OCI-M2 (cell line): Measurements from ENCODE around the gene HSD11B1.

ENCODE experiments used
- DNase-seq: peaks from one replicate; lab custom pipeline; 2025; ENCODE audit not compliant: unreplicated experiment; lab: John Stamatoyannopoulos, UW

HSD11B1 gene

DNA sequence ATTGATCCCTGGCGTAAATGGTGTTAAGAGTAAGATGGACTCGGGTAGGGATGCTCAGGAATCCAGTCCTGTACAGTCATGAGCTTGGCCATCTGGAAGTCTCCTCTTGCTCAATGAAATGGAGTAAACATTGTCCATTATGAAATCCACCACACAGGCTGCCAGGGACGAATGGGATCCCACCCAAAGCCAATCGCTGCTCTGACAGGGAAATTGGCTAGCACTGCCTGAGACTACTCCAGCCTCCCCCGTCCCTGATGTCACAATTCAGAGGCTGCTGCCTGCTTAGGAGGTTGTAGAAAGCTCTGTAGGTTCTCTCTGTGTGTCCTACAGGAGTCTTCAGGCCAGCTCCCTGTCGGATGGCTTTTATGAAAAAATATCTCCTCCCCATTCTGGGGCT, at the start of gene HSD11B1:
Gene HSD11B1, plus strand, starts transcription at position 263 of the 400 bp plus-strand sequence. Its CDS starts 97 bp downstream, at position 360.
- DNase-seq, result no peak

- no peak for DNase-seq
These were observed 49.0 kb upstream of the HSD11B1 start for GRCh38 chr1:209655411-209656231.

DNA sequence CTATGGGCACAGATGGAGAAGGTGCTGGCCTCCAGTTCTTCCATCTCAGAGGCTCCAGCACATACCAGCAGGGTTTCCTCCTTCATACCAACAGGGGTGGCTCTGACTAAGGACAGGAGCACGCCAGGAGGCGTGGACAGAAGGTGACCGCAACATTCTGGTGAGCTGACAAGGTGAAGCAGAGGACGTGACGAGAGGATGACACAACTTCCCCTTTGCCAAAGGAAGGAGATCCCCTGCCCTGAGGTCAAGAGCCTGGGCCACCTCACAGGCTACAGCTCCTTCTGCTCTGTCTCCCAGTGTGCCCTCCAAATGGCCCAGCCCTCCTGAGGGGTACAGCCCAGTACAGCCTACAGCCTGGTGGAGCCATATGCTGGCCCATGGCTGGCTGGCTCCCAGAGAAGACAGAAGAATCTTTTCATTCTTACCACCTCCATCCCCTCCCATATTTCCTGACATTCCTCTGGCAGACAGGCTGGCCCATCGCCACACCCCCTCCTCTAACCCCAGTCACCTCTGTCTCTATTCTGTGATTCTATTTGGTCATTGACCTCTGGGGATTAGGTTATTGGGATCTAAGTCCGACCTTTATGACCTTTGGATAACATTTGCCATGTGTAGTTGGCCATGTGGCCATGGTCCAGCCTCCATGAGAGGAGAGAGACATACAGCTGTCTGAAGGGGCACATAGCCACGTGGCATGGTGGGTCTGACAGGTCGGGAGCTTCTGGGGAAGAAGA, 47.3 kb upstream of the HSD11B1 start:
- no peak for DNase-seq

- DNase-seq, result no peak
These were observed 46.7 kb upstream of the HSD11B1 start for GRCh38 chr1:209657918-209658317.

DNA sequence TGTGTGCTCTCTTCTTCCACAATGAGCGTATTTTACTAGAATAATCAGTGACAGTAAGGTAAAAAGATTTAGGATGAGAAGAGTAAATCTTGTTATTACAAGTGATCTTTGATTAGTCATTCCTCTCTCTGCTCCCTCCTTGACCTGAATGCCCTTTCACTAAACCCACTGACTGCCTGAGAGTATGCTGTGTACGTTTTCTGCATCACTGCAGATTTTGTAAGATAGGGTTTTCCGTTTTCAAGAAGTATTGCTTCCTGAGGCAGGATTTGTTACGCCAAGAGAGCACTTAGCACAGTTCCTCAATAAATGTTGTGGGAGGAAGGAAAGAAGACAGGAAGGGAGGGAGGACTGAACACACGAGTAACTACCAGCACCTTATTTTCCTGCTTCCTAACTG, 44.7 kb upstream of the HSD11B1 start:
- no peak for DNase-seq

- DNase-seq, result no peak
These were observed 43.6 kb upstream of the HSD11B1 start for GRCh38 chr1:209661071-209661470.

DNA sequence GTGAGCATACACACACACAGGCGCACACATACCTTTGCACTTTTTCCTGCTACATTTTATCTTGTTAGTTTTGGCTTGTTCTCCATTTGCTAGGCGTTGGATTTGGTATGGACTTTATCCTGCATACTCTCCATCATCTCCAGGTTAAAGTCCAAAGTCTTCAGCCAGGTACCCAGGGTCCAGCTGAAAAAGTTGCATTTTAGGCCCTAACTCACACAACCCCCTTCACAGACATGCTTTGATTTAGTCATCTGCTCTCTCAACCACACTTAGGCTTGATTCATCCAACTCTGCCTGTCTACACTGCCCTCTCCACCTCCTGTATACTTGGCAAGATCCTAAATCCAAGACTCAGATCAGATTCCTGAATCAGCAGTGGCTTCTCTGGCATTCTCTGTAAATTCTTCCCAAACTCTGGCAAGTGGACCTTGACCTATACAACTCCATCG, 41.7 kb upstream of the HSD11B1 start:
- DNase-seq, result no peak

- DNase-seq, result no peak
These were observed 37.5 kb upstream of the HSD11B1 start for GRCh38 chr1:209667103-209667502.

GRCh38 chr1:209667708-209668107, 36.9 kb upstream of the HSD11B1 start:
- no peak for DNase-seq

DNA sequence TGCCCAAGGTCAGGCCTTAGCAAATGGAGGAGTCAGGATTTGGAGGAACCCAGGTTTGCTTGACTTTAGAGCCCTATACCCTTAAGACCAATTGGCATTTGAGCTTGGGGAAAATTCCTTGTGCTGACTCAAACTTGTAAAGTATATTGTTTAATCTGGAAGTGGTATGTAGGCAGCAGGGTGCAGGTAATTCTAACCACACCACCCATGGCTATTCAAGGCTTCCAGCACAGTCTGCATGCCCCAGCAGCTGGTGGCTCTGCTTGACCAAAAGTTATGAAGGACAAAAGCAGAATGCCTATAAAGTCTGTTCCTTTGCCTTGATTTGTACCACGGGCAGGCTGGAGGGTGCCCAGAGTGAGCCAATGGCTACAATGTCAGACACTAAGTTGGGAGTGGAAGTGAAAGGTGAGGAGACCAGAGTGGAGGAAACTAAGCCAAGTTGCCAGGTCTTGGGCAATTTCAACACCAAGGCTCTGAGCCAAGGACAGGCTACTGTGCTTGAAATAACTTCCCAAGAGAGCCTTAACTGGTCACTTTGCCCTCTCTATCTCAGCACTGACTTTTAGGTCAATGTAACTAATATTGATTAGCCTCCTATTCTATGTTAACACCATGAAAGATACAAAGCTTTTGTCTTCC, 34.1 kb upstream of the HSD11B1 start:
- no peak for DNase-seq

- DNase-seq, result no peak
These were observed 31.7 kb upstream of the HSD11B1 start for GRCh38 chr1:209672705-209673630.

GRCh38 chr1:209673631-209674417, 30.8 kb upstream of the HSD11B1 start:
- no peak for DNase-seq

DNA sequence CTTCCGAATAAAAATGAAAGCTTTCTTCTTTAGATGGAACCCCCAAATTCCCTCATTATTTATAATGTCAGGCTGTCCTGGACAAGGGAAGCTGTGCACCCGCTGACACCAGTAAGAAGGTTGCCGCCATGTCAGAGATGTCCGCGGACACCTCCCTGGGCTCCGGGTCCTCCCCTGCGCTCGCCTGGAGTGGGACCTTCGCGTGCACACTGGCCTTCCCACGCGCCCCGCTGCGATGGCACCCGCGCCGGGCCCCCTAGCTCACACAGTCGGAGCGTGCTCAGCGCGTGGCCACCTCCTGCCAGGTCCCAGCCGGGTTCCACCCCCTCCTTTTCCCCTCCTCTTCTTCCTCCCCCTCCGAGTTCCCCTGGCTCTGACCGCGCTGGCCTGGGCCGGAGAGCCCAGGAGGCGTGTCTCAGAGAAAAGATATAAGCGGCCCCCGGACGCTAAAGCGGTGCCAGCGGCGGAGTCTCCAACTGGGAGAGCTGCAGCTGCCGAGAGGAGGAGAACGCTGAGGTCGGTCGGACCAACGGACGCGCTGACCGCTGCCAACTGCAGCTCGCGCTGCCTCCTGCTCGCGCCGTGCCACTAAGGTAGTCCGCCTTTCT, 29.6 kb upstream of the HSD11B1 start, which contains the start of gene G0S2:
Gene G0S2, plus strand, starts transcription at position 456 of the 608 bp plus-strand sequence. CDS start 273 bp downstream, outside the sequence.
- no peak for DNase-seq

- DNase-seq, result no peak
These were observed 29.0 kb upstream of the HSD11B1 start for GRCh38 chr1:209675565-209676154.

GRCh38 chr1:209678981-209679539, 25.6 kb upstream of the HSD11B1 start:
- DNase-seq, result no peak

DNA sequence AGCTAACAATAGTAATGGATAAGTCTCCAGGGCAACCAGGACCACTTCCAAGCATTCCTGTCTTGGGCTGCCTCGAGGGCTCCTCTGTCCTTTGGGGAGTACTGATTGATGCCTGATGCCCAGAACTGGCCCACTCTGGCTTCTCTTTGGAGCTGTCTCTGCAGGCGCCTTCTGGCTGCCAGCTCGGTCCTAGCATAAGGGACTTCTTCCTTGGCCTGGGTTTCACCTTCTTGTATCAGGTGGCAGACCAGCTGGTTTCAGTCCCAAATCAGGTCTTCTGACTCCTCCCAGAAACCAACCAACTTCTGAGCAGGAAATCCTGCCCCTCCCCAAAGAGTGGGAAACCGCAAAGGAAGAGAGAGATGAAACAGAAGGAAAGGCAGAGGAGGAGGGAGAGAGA, 18.8 kb upstream of the HSD11B1 start:
- no peak for DNase-seq

DNA sequence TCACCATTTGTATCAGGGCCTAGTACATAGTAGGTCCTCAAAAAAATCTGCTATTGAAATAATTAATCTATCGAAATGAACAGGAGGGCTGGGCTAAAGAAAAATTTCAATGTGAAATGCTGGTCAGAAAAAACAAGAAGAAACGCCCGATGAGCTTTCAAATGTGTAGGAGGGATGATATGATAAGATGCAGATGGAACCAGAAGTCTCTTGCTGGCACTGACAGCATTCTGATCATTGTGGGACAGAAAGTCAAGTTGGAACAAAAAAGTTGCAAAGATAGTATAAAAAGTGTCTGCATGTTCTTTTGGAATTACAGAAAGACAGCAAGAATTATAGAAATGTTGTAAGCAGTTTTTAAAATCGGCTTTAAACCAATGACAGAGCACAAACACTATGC, 18.3 kb upstream of the HSD11B1 start:
- DNase-seq, result no peak

DNA sequence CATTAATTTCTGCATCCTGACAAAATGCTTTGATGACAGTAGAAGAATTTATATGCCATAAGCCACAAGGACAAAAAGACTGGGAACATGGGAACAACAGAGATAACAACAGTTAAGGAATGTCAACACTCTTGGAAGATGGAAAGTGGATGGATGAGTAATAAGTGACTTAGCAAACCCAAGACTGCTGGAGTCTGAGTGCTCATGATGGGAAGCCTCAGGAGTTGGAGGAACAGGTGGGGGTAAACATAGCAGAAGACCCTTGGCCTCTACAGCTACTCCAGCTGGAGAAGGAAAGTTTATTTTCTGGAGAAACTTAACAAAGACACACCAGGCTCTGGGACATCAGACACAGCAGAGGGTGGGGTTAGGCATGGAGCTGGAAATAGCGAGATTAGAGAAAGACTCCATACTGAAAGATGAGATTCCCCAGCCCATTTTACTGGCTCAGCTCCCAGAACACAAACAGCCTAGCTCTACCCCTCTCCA, 15.9 kb upstream of the HSD11B1 start:
- DNase-seq, result no peak
